ENCODE data around the gene THSD4. TPM values are rescaled to one million over a fixed set of nuclear protein-coding genes. Genes with fewer than 3 reads are reported as not detected.

THSD4 gene
- total RNA-seq, 2 experiments from 2014 or later: not detected

GRCh38 chr15:71657141-71657540 is 541.9 kb downstream of the THSD4 start:
- ATAC-seq (ENCODE audit: poor library complexity): no peak
- POLR2A ChIA-PET: no interaction called here

GRCh38 chr15:71658036-71658435 is 542.8 kb downstream of the THSD4 start:
- no peaks in the 10 kb centered on the region for H3K4me1 ChIP-seq (ENCODE audit: insufficient read depth, low read length)
- no peak for TF ChIP-seq CTCF (IDR thresholded peaks at IDR 0.05)
- intact Hi-C loops (cut with DNase I, micrococcal nuclease): no loop called here
- H3K36me3 Mint-ChIP-seq (ENCODE audit: low read depth): no peaks in the 10 kb centered on the region
- peaks cover 0 to 4% of the 10 kb centered on the region in 2 experiments for H3K27me3 ChIP-seq (ENCODE audit: control insufficient read depth in 1 of 2, insufficient read depth in 2 of 2, low read length in 2 of 2)
- DNase-seq (no peak), ATAC-seq (ENCODE audit: poor library complexity) (no peak)
- CTCF ChIA-PET: no interaction called here
- H3K27me3 Mint-ChIP-seq: peaks cover 6% of the 10 kb centered on the region
- no peaks in the 10 kb centered on the region for H3K9me3 ChIP-seq (ENCODE audit: control insufficient read depth in 1 of 2, insufficient read depth in 1 of 2, low read length in 2 of 2)
- H3K36me3 ChIP-seq (ENCODE audit: insufficient read depth, low read length): no peaks in the 10 kb centered on the region
- no peak overlapping the region for H3K27ac Mint-ChIP-seq
- POLR2A ChIA-PET: no interaction called here
- H3K4me3 Mint-ChIP-seq: no peak overlapping the region
- no peak overlapping the region for H3K4me3 ChIP-seq (ENCODE audit: low read length)
- H3K4me1 Mint-ChIP-seq (ENCODE audit: low read depth): no peaks in the 10 kb centered on the region
- H3K9me3 Mint-ChIP-seq: no peaks in the 10 kb centered on the region
- no peak overlapping the region for H3K27ac ChIP-seq (ENCODE audit: low read depth in 1 of 2, low read length in 2 of 2)

More at GRCh38 chr15:71657141-71657540, 541.9 kb downstream of the THSD4 start:
- no peaks in the 10 kb centered on the region for H3K4me1 Mint-ChIP-seq (ENCODE audit: low read depth)
- Histone ChIP-seq H3K27me3 (ENCODE audit: control insufficient read depth in 1 of 2, insufficient read depth in 2 of 2, low read length in 2 of 2) (peaks cover 0 to 4% of the 10 kb centered on the region in 2 experiments), H3K4me3 (ENCODE audit: low read length) (no peak overlapping the region), H3K27ac (ENCODE audit: low read depth in 1 of 2, low read length in 2 of 2) (no peak overlapping the region), H3K4me1 (ENCODE audit: insufficient read depth, low read length) (no peaks in the 10 kb centered on the region), H3K9me3 (ENCODE audit: control insufficient read depth in 1 of 2, insufficient read depth in 1 of 2, low read length in 2 of 2) (no peaks in the 10 kb centered on the region), H3K36me3 (ENCODE audit: insufficient read depth, low read length) (no peaks in the 10 kb centered on the region)
- H3K36me3 Mint-ChIP-seq (ENCODE audit: low read depth): no peaks in the 10 kb centered on the region
- CTCF ChIA-PET: no interaction called here
- H3K27ac Mint-ChIP-seq: no peak overlapping the region
- intact Hi-C loops (cut with DNase I, micrococcal nuclease): no loop called here
- no peaks in the 10 kb centered on the region for H3K9me3 Mint-ChIP-seq
- no peak for DNase-seq
- H3K4me3 Mint-ChIP-seq: no peak overlapping the region
- TF ChIP-seq CTCF (IDR thresholded peaks at IDR 0.05): no peak
- H3K27me3 Mint-ChIP-seq: peaks cover 6% of the 10 kb centered on the region

GRCh38 chr15:71658827-71659729 is 543.8 kb downstream of the THSD4 start:
- no peaks in the 10 kb centered on the region for H3K36me3 ChIP-seq (ENCODE audit: insufficient read depth, low read length)
- no peaks in the 10 kb centered on the region for H3K36me3 Mint-ChIP-seq (ENCODE audit: low read depth)
- no peak for TF ChIP-seq CTCF (IDR thresholded peaks at IDR 0.05)
- ChIA-PET POLR2A (no interaction called here), CTCF (no interaction called here)
- H3K9me3 ChIP-seq (ENCODE audit: control insufficient read depth in 1 of 2, insufficient read depth in 1 of 2, low read length in 2 of 2): no peaks in the 10 kb centered on the region
- no peaks in the 10 kb centered on the region for H3K9me3 Mint-ChIP-seq
- no peak for DNase-seq
- H3K27ac Mint-ChIP-seq: no peak overlapping the region
- no peak overlapping the region for H3K4me3 ChIP-seq (ENCODE audit: low read length)
- no peak for ATAC-seq (ENCODE audit: poor library complexity)
- H3K4me1 ChIP-seq (ENCODE audit: insufficient read depth, low read length): no peaks in the 10 kb centered on the region
- H3K4me1 Mint-ChIP-seq (ENCODE audit: low read depth): no peaks in the 10 kb centered on the region
- H3K27me3 Mint-ChIP-seq: peaks cover 6% of the 10 kb centered on the region
- no peak overlapping the region for H3K4me3 Mint-ChIP-seq
- intact Hi-C loops (cut with DNase I, micrococcal nuclease): no loop called here
- no peak overlapping the region for H3K27ac ChIP-seq (ENCODE audit: low read depth in 1 of 2, low read length in 2 of 2)
- H3K27me3 ChIP-seq (ENCODE audit: control insufficient read depth in 1 of 2, insufficient read depth in 2 of 2, low read length in 2 of 2): peaks cover 0 to 4% of the 10 kb centered on the region in 2 experiments

Data from CD4-positive, alpha-beta T cell (primary cell).